Limb (tissue), 2 donors: ENCODE data around the gene DNAJC13.
A peak's percentile ranks its signal among the peaks of the same experiment; 100 is the strongest.
"Not testable (repeated sequence)": the region's sequence is repeated elsewhere in the genome, so short reads cannot be mapped to it uniquely, and the experiment has no call there.

Experiments used
- DNase-seq, 2 donors: peaks; one replicate each; pipeline ENCODE4 v3.0.0-alpha.2; 2016; ENCODE audit errors: extremely low spot score in 2 of 2

DNAJC13 gene, protein sequence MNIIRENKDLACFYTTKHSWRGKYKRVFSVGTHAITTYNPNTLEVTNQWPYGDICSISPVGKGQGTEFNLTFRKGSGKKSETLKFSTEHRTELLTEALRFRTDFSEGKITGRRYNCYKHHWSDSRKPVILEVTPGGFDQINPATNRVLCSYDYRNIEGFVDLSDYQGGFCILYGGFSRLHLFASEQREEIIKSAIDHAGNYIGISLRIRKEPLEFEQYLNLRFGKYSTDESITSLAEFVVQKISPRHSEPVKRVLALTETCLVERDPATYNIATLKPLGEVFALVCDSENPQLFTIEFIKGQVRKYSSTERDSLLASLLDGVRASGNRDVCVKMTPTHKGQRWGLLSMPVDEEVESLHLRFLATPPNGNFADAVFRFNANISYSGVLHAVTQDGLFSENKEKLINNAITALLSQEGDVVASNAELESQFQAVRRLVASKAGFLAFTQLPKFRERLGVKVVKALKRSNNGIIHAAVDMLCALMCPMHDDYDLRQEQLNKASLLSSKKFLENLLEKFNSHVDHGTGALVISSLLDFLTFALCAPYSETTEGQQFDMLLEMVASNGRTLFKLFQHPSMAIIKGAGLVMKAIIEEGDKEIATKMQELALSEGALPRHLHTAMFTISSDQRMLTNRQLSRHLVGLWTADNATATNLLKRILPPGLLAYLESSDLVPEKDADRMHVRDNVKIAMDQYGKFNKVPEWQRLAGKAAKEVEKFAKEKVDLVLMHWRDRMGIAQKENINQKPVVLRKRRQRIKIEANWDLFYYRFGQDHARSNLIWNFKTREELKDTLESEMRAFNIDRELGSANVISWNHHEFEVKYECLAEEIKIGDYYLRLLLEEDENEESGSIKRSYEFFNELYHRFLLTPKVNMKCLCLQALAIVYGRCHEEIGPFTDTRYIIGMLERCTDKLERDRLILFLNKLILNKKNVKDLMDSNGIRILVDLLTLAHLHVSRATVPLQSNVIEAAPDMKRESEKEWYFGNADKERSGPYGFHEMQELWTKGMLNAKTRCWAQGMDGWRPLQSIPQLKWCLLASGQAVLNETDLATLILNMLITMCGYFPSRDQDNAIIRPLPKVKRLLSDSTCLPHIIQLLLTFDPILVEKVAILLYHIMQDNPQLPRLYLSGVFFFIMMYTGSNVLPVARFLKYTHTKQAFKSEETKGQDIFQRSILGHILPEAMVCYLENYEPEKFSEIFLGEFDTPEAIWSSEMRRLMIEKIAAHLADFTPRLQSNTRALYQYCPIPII (N-terminal part only)

DNA sequence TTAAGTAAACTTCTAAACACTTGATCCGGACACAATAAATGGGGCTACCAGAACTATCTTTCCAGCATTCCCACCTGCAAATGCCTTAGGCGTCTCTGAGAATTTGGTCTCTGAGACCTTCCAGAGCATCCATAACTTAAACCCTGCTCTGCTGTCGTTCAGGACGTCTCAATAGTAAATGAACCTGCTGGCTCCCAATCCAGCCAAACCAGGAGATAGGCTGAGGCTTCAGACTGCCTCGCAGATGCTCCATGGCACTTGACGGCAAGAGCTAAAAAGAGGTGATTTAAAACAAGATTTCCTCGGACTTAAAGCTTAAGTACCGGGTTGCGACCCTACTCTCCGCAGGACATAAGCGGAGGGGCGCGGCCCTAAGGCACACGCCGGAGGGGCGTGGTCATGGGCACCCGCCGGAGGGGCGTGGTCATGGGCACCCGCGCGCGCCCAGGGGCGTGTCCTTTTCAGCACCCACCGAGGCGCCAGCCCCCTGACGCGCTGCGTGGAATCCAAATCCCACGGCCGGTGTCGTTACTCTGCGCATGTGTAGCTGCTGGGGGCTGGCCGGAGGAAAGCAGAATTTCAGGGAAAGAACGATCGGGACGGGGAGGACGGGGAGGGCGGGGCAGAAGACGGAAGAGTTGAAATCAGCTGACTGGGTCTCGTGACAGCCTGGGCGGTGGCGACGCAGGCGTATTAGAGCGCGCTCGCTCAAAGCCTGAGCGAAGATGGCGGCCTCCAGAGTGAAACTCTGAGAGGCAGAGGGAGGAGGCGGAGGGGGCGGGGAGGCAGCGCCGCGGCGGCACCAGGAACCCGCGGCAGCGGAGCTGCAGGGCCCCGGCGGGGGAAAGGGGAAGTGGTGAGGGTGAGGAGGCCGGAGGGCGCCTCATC is at the start of gene DNAJC13:
Gene DNAJC13, plus strand, starts transcription at position 696 of the 888 bp plus-strand sequence. CDS start 17,049 bp downstream, outside the sequence.
- DNase-seq: peak; percentile 94 to 97

DNA sequence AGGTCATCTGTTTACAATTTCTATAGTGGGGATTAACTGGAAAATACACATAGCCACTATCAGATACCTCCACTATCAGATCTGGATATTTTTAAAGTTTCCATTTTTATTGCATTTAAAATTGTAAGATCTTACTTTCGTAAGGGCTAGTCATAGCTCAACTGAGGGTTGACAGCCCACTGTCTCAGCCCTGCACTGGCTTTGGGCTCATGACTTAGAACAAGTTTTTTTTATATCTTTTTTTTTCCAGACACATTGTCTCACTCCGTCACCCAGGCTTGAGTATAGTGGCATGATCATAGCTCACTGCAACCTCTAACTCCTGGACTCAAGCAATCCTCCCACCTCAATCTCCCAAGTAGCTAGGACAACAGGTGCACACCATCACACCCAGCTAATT is 48.8 kb upstream of the DNAJC13 start:
- no peak for DNase-seq

DNA sequence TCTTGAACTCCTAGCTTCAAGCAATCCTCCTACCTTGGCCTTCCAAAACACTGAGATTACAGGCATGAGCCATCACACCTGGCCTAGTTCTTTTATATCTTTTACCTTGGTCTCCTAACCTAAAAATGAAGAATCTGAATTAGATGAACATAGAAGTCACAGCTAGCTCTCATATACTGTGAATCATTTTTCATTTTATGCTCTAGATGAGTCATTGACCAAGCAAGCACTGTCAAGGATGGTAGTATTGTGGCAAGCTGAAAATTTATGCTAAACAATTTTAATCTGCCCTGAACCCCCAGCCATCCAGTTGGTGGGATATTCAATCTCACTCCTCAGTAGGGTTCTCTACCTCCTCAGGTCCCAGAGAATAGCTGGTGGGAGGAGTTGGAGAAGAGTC is 48.3 kb upstream of the DNAJC13 start:
- DNase-seq: no peak

DNA sequence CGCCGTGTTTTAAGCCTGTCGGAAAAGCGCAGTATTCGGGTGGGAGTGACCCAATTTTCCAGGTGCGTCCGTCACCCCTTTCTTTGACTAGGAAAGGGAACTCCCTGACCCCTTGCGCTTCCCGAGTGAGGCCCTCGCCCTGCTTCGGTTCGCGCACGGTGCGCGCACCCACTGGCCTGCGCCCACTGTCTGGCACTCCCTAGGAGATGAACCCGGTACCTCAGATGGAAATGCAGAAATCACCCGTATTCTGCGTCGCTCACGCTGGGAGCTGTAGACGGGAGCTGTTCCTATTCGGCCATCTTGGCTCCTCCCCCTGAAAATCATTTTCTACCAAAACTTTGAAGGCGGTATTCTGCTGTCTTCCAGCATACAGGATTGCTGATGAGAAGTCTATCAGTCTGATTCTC is 40.4 kb upstream of the DNAJC13 start:
- DNase-seq: not testable (repeated sequence)

DNA sequence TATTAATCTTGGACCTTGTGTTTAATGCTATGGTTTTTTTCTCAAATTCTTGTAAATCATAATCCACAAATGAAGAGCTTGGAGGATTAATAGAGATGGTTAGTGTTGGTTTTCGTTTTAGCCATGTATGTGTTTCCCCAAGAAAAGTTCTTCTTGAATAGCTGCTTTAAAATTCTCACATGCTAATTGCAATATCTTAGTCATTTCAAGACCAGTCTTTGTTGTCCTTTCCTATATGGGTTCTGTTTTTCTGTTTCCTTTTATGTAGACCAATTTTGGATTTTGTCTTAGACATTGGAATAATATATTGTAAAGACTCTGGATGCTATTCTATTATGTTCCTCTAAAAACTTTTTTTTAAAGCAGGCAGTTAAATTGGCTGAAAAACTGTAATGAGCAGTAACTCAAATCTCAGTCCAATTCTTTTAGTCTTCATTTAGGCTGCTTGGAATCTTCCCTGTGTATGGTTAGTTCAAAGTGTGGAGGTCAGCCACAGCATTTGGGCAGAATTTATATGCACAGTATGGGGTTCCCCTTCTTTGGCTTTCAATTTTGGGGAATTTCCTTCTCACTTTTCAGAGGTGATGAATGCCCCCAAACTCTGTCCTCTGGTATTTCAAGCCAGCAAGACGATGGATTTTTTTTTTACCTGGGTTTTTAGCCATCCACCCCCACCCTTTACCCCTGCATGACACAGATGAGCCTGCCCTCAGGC is 39.1 kb upstream of the DNAJC13 start:
- no peak for DNase-seq

DNA sequence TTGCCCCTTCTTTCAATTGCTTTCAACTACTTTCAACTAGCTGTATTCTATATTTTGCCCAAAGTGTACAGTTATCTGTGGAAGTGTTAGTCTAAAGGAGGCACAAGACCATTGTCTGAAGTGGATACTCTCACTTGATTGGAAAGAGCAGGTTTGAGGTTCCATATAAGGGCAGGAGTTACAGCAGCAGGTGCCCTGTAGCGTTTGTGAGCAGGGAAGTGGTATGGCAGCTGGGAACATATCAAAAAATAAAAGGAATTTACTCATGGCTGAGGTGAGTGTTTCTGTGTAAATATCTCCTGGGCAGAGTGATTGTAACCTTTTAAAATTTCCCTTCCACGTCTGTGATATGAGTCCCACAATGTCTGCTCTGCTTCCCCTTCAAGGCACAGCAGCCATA is 38.5 kb upstream of the DNAJC13 start:
- no peak for DNase-seq

DNA sequence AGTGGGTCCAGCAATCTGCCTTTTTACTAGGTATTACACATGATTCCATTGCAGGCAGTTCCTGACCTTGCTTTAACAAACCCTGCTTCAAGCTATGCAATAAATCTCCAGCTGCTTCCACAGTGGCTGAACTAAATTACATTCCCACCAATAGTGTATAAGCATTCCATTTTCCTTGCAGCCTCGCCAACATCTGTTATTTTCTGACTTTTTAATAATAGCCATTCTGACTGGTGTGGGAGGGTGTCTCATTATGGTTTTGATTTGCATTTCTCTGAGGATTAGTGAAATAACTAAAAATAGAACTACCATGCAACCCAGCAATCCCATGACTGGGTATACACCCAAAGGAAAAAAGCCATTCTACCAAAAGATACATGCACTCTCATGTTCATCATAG is 36.4 kb upstream of the DNAJC13 start:
- no peak for DNase-seq

DNA sequence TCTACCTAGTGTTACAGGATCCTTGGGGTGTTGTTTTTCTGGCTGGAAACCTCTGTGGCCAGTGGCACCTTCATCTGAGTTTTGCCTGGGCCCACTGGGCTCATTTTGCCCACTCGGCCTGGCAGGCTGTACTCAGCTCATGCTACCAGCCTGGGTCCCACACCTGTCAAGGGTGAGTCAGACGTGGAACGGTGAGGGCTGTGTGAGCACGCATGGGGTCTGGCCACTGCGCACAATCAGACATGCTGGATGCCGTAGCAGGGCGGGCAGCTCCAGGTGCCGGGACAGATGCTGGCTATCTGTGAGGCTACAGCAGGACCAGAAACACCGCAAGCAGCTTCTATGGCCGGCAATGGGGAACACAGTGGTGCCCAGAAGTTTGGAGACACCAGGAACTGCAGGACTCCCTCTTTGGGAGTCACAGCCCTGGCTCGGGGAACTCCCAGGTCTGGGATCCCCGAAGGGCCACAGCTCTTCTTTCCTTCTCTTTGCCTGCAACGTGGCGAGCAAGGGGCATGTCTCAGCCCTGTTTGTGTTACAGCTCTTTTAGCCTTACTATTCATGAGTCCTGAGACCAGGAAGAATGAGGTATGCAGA is 35.9 kb upstream of the DNAJC13 start:
- no peak for DNase-seq

DNA sequence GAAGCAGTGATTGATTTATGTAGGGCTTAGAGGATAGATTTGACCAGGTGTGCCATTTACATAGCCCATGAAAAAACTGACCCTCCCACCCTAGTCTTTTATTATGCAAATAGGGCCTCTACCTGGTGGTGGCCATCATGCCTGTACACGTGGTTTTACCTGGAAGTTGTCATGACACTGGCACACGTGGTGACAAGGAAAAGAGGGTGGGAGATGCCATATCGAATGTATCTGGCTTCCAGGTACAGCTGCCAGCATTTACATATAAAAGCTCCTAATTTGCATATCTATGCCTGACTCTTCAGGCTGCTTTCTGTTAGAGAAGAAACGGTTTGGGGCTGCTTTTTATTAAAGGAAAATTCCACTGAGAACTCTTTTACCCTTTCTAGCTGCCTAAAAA is 35.0 kb upstream of the DNAJC13 start:
- no peak for DNase-seq

DNA sequence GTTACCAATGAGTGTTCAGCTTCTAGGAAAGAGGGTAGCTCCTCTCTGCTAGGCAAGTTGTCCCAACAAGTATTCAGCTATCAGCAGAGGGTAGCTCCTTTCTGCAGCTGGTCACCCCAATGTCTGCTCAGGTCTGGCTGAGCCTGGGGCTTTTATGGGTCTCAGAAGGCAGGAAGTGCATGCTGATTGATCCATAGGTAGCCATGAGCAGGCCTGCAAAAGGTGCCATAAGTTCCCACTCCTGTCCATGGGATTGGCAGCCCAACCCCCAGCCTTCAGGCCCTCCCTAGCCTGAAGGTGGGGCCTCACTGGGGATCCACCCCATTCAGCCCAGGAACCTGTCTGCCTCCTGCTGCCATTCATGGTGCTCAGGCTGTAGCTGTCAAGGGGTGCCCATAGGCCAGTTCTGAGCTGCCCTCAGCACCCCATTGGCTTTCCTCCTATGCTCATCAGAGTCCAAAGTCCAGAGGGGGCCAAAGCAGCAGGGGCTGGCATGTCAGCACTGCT is 34.6 kb upstream of the DNAJC13 start:
- no peak for DNase-seq

DNA sequence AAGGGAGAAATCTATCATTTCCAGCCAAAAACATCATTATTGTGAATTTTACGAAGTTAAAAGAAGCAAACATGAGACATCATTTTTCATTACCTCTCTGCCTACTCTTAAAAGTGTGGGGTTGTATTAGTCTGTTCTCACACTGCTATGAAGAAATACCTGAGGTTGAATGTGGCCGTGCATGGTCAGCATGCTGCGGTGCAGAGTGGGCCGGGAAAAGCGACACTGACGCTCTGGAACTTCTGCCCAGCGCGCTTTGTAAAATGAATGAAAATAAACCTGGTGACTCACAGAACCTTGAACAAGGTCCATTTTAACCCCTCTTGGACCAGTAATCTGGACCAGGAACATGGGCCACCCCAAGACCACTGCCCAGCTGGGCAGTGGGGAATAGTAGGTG is 31.0 kb upstream of the DNAJC13 start:
- no peak for DNase-seq

DNA sequence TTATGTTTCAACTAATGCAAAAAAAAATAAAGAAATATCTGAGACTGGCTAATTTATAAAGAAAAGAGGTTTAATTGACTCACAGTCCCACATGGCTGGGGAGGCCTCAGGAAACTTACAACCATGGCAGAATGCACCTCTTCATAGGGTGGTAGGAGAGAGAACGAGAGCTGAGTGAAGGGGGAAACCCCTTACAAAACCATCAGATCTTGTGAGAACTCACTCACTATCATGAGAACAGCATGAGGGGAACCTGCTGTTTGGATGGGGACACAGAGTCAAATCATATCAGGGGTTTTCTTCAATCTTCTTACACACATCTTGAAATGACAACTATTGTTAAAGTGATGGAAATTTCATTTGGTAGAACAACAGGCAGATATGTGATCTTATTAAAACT is 24.6 kb upstream of the DNAJC13 start:
- DNase-seq: not testable (repeated sequence)

DNA sequence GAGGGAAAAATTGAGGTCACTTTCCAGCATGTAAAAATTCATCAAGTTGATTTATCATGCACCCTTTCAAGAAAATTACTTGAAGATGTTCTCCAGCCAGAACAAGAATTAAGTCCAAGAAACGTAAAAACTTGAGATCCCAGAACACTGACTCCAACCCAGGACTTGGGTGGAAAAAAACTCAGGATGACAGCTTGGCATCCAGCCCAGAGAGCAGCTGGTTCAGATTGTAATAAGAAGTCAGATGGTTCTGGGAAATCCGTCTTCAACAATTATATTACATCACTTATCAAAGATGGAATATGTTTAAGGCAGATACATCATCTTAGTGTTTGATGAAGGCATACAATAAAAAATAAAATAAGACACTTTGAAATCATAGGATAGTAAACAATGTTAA is 23.0 kb upstream of the DNAJC13 start:
- peak; percentile 60 to 63 for DNase-seq

DNA sequence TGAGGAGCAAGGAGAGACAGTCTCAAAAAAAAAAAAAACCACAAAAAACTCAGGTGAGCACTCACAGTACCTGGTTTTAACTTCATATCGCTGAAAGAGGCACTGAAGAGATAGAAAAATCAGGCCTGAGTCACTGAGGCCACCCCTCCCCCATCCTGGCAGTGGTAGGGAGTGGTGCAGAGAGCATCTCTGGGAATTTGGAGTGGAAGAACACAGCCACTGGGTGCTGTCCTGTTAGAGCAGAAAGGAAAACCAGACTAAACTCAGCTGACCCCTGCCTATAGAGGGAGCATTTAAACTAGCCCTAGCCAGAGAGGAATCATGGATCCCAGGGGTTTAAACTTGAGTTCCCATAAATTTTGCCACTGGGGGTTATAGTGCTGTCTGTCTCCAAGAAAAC is 22.2 kb upstream of the DNAJC13 start:
- DNase-seq: no peak

DNA sequence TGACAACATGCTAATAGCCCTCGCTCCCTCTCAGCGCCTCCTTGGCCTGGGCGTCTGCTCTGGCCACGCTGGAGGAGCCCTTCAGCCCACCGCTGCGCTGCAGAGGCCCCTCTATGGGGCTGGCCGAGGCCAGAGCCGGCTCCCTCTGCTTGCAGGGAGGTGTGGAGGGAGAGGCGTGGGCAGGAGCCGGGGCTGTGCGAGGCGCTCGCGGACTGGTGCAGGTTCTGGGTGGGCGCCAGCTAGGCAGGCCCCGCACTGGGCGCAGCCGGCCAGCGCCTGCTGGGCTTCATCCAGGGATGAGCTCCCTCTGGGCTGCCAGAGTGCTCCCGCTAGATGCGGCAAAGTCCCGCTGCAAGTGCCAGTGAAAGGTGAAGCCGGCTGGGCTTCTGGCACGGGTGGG is 21.0 kb upstream of the DNAJC13 start:
- no peak for DNase-seq

DNA sequence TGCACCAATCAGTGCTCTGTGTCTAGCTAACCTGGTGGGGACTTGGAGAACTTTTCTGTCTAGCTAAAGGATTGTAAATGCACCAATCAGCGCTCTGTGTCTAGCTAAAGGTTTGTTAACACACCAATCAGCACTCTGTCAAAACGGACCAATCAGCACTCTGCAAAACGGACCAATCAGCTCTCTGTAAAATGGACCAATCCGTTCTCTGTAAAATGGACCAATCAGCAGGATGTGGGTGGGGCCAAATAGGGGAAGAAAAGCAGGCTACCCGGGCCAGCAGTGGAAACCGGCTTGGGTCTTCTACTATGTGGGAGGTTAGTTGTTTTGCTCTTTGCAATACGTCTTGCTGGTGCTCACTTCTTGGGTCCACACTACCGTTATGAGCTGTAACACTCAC is 20.5 kb upstream of the DNAJC13 start:
- not testable (repeated sequence) for DNase-seq

DNA sequence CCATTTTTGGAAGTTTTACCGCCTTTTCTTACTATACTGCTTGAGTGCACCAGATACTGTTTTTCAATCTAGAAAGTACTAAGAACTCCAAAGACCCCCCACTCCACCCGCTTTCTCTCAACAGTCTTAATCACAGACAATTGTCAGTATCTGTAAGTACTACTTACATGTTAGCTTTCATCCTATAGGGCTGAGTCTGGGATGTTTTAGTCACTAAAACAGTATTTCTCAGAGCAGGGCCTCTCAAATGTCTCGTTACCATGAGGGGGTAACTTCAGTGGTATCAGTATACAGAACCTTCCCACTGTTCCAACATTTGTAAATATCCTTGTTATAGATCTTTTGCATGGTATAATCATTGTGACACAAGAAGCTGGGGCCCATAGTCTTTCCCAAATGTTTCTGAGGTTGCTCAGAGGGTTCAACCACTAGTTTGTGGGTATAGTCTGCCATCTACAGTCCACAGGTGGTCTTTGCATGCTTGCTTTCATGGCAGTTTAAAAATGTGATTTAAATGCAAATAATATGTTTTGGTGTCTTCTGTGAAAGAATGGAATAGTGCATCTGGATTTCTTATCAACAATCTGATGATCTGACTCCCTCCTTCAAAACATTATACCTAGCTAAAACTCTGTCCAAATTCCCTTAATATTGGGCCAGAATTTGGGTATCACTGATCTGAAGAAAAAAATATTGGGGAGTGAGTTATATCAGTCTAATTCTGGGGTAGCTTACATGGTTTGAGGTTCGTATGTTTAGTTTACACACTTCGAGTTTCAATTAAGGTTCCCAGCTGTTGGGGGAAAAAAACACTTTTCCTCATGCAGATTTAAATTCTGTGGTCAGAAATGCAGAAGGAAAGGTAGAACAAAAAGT is 18.0 kb upstream of the DNAJC13 start:
- DNase-seq: peak; percentile 46 to 71

DNA sequence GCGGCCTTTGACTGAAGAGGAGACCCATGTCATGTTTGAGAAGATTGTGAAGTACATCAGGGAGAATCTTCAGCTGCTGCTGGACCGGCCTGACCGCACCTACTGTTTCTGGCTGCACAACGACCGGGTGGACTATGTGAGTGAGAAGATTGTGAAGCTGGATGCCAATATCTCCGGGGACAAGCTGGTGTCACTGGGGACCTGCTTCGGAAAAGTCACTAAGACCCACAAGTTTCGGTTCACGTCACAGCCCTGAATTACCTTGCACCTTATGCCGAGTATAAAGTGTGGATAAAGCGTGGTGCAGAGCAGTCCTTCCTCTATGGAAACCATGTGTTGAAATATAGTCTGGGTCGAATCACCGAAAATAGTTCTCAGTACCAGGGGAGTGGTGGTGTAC is 16.0 kb upstream of the DNAJC13 start:
- no peak for DNase-seq

DNA sequence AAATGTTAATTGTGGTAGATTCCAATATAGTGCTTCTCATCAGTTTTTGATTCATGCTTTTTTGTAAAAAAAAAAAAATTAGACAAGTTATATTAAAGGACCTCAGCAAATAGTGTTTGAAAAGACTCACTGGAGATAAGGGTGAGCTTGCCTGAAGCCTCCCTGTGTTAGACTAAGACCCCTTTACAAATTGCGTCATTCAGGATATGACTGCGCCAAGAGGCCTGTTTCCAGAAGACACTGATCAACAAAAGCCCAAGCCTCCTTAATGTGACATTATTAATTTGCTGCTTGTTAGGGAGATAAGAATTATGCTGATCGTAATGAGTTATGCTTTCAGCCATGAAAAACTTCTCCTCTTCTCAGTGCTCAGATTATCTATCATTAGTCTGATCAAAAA is 13.0 kb upstream of the DNAJC13 start:
- no peak for DNase-seq
